ENCODE data around the gene CELSR1. TPM values are rescaled to one million over a fixed set of nuclear protein-coding genes. Genes with fewer than 3 reads are reported as not detected.
"Not testable (repeated sequence)": the region's sequence is repeated elsewhere in the genome, so short reads cannot be mapped to it uniquely, and the experiment has no call there.

The CELSR1 gene
- total and polyA plus RNA-seq, 7 donors: 0.09 to 0.39 (median 0.18) TPM

DNA sequence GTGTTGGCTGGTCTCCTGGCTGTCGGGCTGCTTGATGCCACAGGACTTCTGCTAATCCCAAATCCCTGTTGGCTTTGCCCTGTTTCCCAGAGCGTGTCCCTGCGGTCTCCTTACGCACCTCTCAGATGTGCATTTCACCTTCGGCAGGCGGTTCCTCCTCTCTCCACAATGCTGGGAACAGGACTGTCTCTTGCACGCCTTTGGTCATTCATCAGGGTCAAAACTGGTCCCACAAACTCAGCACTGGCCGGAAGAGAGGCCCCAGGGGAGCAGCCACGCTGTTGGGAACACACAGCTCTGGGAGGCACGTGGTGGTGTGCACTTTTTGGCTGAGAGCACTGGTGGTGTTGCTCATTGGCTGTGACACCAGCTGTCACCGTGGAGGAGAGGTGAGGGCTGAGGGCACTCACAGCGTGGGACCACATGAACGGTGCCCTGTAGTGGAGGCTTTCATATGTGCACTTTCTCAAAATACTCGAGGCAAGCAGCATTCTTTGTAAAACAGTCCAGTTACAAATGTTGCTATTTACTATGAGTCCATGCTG, 217.2 kb downstream of the CELSR1 start:
- Histone ChIP-seq H3K27ac (no peak overlapping the region), H3K4me1 (no peaks in the 10 kb centered on the region), H3K27me3 (ENCODE audit: insufficient read depth in 3 of 3, low read length in 2 of 3) (no peaks in the 10 kb centered on the region), H3K4me3 (no peak overlapping the region), H3K9me3 (no peaks in the 10 kb centered on the region), H3K36me3 (ENCODE audit: insufficient read depth in 1 of 2, low read depth in 1 of 2) (no peaks in the 10 kb centered on the region)
- TF ChIP-seq, protein P1, sequence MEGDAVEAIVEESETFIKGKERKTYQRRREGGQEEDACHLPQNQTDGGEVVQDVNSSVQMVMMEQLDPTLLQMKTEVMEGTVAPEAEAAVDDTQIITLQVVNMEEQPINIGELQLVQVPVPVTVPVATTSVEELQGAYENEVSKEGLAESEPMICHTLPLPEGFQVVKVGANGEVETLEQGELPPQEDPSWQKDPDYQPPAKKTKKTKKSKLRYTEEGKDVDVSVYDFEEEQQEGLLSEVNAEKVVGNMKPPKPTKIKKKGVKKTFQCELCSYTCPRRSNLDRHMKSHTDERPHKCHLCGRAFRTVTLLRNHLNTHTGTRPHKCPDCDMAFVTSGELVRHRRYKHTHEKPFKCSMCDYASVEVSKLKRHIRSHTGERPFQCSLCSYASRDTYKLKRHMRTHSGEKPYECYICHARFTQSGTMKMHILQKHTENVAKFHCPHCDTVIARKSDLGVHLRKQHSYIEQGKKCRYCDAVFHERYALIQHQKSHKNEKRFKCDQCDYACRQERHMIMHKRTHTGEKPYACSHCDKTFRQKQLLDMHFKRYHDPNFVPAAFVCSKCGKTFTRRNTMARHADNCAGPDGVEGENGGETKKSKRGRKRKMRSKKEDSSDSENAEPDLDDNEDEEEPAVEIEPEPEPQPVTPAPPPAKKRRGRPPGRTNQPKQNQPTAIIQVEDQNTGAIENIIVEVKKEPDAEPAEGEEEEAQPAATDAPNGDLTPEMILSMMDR (IDR thresholded peaks at IDR 0.05): no peak
- intact Hi-C loops (cut with DNase I): no loop called here
- WGBS, 3 donors: 82 to 88% (median 84%) methylated on average over 14 of the region's 14 CpGs
- ATAC-seq (no peak), DNase-seq (peak in 1 of 2 donors; percentile 31)

DNA sequence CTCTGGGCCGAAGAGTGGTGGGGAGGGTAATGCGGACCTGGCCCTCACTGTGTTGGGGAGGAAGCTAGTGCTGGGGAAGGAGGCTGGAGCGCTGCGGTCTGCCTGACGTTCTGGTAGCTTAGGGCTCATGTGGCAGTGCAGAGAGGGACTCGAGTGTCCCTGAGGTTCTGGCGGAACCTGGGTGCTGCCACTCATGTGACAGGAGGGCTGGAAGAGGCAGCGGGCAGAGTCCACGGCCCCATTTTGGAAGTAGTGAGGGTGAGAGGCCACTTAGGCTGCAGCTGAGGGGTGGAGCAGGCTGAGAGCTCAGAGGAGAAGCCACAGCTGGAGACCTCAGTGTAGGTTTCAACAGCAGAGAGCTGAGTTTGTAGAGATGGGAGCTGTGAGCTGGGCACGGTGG, 218.1 kb downstream of the CELSR1 start:
- H3K27ac ChIP-seq: no peak overlapping the region
- ATAC-seq (no peak), DNase-seq (peak in 1 of 2 donors; percentile 19)
- intact Hi-C loops (cut with DNase I): loop anchor here in 1 of 2 donors (5.0 kb wide), 1 partner anchor 317 kb away; no protein-coding TSS in a partner anchor
- WGBS, 3 donors: 92 to 96% (median 93%) methylated on average over 10 of the region's 10 CpGs
- no peak overlapping the region for H3K4me3 ChIP-seq
- TF ChIP-seq, protein P1 (IDR thresholded peaks at IDR 0.05): no peak
- no peaks in the 10 kb centered on the region for H3K9me3 ChIP-seq
- H3K27me3 ChIP-seq (ENCODE audit: insufficient read depth in 3 of 3, low read length in 2 of 3): no peaks in the 10 kb centered on the region
- H3K4me1 ChIP-seq: no peaks in the 10 kb centered on the region
- H3K36me3 ChIP-seq (ENCODE audit: insufficient read depth in 1 of 2, low read depth in 1 of 2): no peaks in the 10 kb centered on the region

DNA sequence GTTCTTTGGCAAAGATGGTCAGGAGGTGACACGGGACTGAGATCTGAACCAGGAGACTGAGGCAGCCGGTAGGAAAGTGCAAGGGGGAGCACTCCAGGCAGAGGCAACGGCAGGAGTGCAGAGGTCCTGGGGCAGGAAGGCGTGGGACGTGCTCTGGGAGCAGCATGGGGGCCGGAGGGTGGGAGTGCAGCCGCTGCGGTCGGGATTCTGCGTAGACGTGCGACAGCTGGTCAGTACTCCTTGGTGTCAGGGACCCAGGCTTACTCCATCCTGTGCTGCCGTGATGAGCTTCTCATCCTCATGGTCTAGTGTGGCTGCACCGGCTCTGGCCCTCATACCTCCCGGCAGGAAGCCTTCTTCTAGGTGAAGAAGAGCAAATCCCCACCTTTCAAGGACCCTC, 218.8 kb downstream of the CELSR1 start:
- no peak for ATAC-seq
- 86 to 99% (median 91%) methylated on average over 15 of the region's 15 CpGs for WGBS, 3 donors
- Histone ChIP-seq H3K4me1 (no peaks in the 10 kb centered on the region), H3K9me3 (no peaks in the 10 kb centered on the region), H3K27ac (no peak overlapping the region), H3K27me3 (ENCODE audit: insufficient read depth in 3 of 3, low read length in 2 of 3) (no peaks in the 10 kb centered on the region), H3K4me3 (no peak overlapping the region), H3K36me3 (ENCODE audit: insufficient read depth in 1 of 2, low read depth in 1 of 2) (no peaks in the 10 kb centered on the region)
- intact Hi-C loops (cut with DNase I): loop anchor here (1.0 to 5.0 kb wide), 2 partner anchors 194 to 316 kb away; no protein-coding TSS in a partner anchor
- TF ChIP-seq, protein P1 (IDR thresholded peaks at IDR 0.05): no peak
- DNase-seq: peak in 1 of 2 donors; percentile 42

DNA sequence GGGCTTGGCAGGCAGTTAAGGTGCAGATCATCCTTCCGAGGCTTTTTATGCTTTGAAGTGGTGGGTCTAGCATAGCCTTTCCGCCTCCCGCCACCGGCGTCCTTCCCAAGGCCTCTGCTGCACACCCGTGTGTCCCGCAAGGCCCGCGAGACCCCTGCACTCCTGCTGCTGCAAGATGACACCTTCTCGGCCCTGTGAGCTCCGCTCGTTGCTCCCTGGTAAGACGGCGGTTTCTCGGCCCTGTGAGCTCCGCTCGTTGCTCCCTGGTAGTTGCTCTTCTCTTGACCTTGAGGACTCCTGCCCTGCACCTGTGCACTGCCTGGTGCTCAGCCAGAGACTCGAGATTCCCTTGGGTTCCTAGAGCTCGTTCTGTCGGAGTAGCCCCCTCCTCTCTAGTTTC, 219.8 kb downstream of the CELSR1 start:
- intact Hi-C loops (cut with DNase I): loop anchor here (1.0 to 5.0 kb wide), 2 partner anchors 193 to 315 kb away; no protein-coding TSS in a partner anchor
- H3K4me1 ChIP-seq: no peaks in the 10 kb centered on the region
- H3K9me3 ChIP-seq: no peaks in the 10 kb centered on the region
- H3K4me3 ChIP-seq: no peak overlapping the region
- 83 to 87% (median 85%) methylated on average over 20 of the region's 20 CpGs for WGBS, 3 donors
- H3K27me3 ChIP-seq (ENCODE audit: insufficient read depth in 3 of 3, low read length in 2 of 3): no peaks in the 10 kb centered on the region
- no peak overlapping the region for H3K27ac ChIP-seq
- ATAC-seq (no peak), DNase-seq (peak in 1 of 2 donors; percentile 30)
- no peaks in the 10 kb centered on the region for H3K36me3 ChIP-seq (ENCODE audit: insufficient read depth in 1 of 2, low read depth in 1 of 2)
- TF ChIP-seq, protein P1 (IDR thresholded peaks at IDR 0.05): no peak

DNA sequence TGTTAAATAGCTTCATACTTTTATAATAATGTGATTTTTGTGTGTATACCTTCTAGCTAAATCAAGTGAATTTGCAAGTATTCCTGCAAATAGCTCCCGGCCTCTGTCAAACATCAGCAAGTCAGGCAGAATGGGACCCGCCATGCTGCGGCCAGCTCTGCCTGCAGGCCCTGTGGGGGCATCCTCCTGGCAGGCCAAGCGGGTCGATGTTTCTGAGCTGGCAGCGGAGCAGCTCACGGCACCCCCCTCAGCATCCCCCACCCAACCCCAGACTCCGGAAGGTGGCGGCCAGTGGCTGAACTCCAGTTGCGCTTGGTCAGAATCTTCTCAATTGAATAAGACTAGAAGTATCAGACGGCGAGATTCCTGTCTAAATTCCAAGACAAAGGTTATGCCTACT, 221.4 kb downstream of the CELSR1 start:
- H3K9me3 ChIP-seq: no peaks in the 10 kb centered on the region
- peak in 1 of 2 donors; percentile 44 for DNase-seq
- H3K36me3 ChIP-seq (ENCODE audit: insufficient read depth in 1 of 2, low read depth in 1 of 2): no peaks in the 10 kb centered on the region
- intact Hi-C loops (cut with DNase I): loop anchor here in 1 of 2 donors (5.0 kb wide), 1 partner anchor 314 kb away; no protein-coding TSS in a partner anchor
- no peak for ATAC-seq
- H3K27me3 ChIP-seq (ENCODE audit: insufficient read depth in 3 of 3, low read length in 2 of 3): no peaks in the 10 kb centered on the region
- H3K4me3 ChIP-seq: no peak overlapping the region
- no peaks in the 10 kb centered on the region for H3K4me1 ChIP-seq
- WGBS, 3 donors: 93 to 95% (median 95%) methylated on average over 12 of the region's 12 CpGs
- no peak overlapping the region for H3K27ac ChIP-seq
- TF ChIP-seq, protein P1 (IDR thresholded peaks at IDR 0.05): no peak

DNA sequence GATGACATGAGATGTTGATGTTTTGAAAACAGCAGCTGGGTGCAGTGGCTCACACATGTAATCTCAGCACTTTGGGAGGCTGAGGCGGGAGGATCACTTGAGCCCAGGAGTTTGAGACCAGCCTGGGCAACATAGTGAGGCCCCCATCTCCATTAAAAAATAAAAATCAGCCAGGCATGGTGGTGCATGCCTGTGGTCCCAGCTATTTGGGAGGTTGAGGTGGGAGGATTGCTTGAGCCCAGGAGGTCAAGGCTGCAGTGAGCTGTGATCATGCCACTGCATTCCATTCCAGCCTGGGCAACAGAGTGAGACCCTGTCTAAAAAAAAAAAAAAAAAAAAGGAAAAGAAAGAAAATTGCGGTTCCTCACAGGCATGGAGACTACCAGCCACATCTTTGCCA, 224.6 kb downstream of the CELSR1 start:
- not testable (repeated sequence) for H3K4me1 ChIP-seq; H3K27ac ChIP-seq; ATAC-seq; DNase-seq; H3K36me3 ChIP-seq (ENCODE audit: insufficient read depth in 1 of 2, low read depth in 1 of 2); H3K9me3 ChIP-seq; H3K4me3 ChIP-seq; H3K27me3 ChIP-seq (ENCODE audit: insufficient read depth in 3 of 3, low read length in 2 of 3)
- intact Hi-C loops (cut with DNase I): loop anchor here (5.0 kb wide), 3 partner anchors 301 to 321 kb away; no protein-coding TSS in a partner anchor
- WGBS, 3 donors: 94 to 97% (median 97%) methylated on average over 2 of the region's 2 CpGs
